Heart left ventricle (tissue), 16 donors: ENCODE data around the gene ALDH1L1. TPM values are rescaled to one million over a fixed set of nuclear protein-coding genes. Genes with fewer than 3 reads are reported as not detected.

ENCODE experiments used
- ATAC-seq, 4 donors: fragments of 200-7000 bp; cut with Tn5 transposase; one replicate each; pipeline ENCODE4 v1.9.1; 2020 to 2022; ENCODE audit warnings: moderate library complexity in 4 of 4, mild to moderate bottlenecking in 3 of 4, moderate number of reproducible peaks in 1 of 4
- DNase-seq, 5 donors: peaks; one replicate each; pipeline ENCODE4 v3.0.0-alpha.2; 2020
- H3K27ac ChIP-seq, 12 donors: fragments of 200-600 bp; sonication (generic) in 4 of 12; one replicate each; pipeline versions ENCODE4 v1.5.0 to v1.8.0; 2016 to 2022; ENCODE audit warnings: mild to moderate bottlenecking in 2 of 12
- H3K27me3 ChIP-seq, 9 donors: fragments of 200-600 bp; sonication (generic) in 2 of 9; one replicate each; pipeline versions ENCODE4 v1.5.1 to v1.8.0; 2016 to 2022; ENCODE audit warnings: mild to moderate bottlenecking in 3 of 9
- H3K36me3 ChIP-seq, 9 donors: fragments of 200-600 bp; sonication (generic) in 2 of 9; one replicate each; pipeline versions ENCODE4 v1.5.0 to v1.8.0; 2018 to 2022; ENCODE audit warnings: mild to moderate bottlenecking in 2 of 9
- H3K4me1 ChIP-seq, 12 donors: fragments of 200-600 bp; sonication (generic) in 4 of 12; one replicate each; pipeline versions ENCODE4 v1.5.0 to v1.8.0; 2016 to 2022; ENCODE audit warnings: mild to moderate bottlenecking in 3 of 12
- H3K4me3 ChIP-seq, 12 donors: fragments of 200-600 bp; sonication (generic) in 4 of 12; one replicate each; pipeline versions ENCODE4 v1.5.0 to v1.8.0; 2017 to 2022; ENCODE audit warnings: mild to moderate bottlenecking in 9 of 12, moderate library complexity in 4 of 12
- H3K9me3 ChIP-seq, 12 donors: fragments of 200-600 bp; sonication (generic) in 4 of 12; one replicate each; pipeline versions ENCODE4 v1.5.0 to v1.8.0; 2016 to 2022; ENCODE audit warnings: mild to moderate bottlenecking in 1 of 12
- CTCF ChIP-seq, 12 donors: fragments of 200-600 bp; sonication (generic) in 4 of 12; IDR thresholded peaks; one replicate each; pipeline versions ENCODE4 v1.5.0 to v1.8.0; 2018 to 2022; ENCODE audit warnings: antibody characterized with exemption in 12 of 12, mild to moderate bottlenecking in 5 of 12
- POLR2A ChIP-seq, 2 donors: fragments of 450-650 bp; IDR thresholded peaks; one replicate each; pipeline ENCODE4 v1.6.1; 2017; ENCODE audit warnings: antibody characterized with exemption in 2 of 2, mild to moderate bottlenecking in 2 of 2, moderate library complexity in 2 of 2
- WGBS, 4 donors: extraction: QIAGEN DNeasy Blood & Tissue Kit in 2 of 4; methylation state at CpG; one replicate each; pipeline versions ENCODE4 v1.1.5 to v1.1.7; 2013 to 2018; 5-methylcytosine and 5-hydroxymethylcytosine counted together
- intact Hi-C, 10 donors: fragments of 100-400 bp; cut with DNase I; formaldehyde crosslinking; loops; one replicate each; pipeline versions ENCODE4 v1.11.1 to v1.14.2; 2022
- polyA plus RNA-seq, 2 donors: library from polyadenylated mRNA; stranded (reverse); fragments of 200-250 nt; gene quantifications; one replicate each; pipeline ENCODE4 v1.2.3, GENCODE V29; 2013
- total RNA-seq, 9 donors: library from RNA; depleted of rRNA in 2 of 9; stranded (reverse); fragments of >200 nt in 2 of 9; fragmentation: NEBNext Ultra II Directional in 3 of 9; extraction: Animal tissue kit (Norgen Biotek cat#: 25700) in 3 of 9; gene quantifications; one replicate each; pipeline versions ENCODE4 v1.1.0 to v1.2.4, GENCODE V29; 2016 to 2023
- donor health status: ischemic (EF 13 %, LVEDD 7.1; RV severe dilation, severe dysfunction).
- donor health status: healthy with polysubstance abuse.
- donor health status: DM: no; HTN: yes; CAD: no.
- donor health status: DM: no; HTN: no; CAD: no.
- donor health status: ischemic (EF 25% LVEDD 6.9; RV normal size, moderate dysfunction).
- donor health status: ischemic (EF 25% LVEDD 5.7; RV mildly dilated, moderate dysfunction).
- donor health status: healthy.
- donor health status: DM: yes; HTN: yes; CAD: no.
- donor health status: ischemic (EF 35%, LVEDD 5.7; RV mildly dilated, moderate dysfunction).
- donor health status: nonischemic (EF 11% LVEDD 7.7; RV severe dilation, severe dysfunction).
- donor health status: DM: yes; HTN: yes; CAD: no.
- donor health status: PGD.
- donor health status: ischemic (EF 29% LVEDD 5.4; RV normal size, mild dysfunction).
- donor health status: nonischemic (EF 23%, LVEDD 6.1; RV moderate dilation, normal function).

The ALDH1L1 gene
- total and polyA plus RNA-seq, 11 donors, result 13.4 to 74.1 (median 29.0) TPM

GRCh38 chr3:126063358-126063965 lies 116.9 kb downstream of the ALDH1L1 start:
- H3K4me3 ChIP-seq, result no peak overlapping the region
- no peaks in the 10 kb centered on the region for H3K9me3 ChIP-seq
- ATAC-seq (no peak), DNase-seq (no peak)
- H3K4me1 ChIP-seq, result peaks cover 0 to 21% (median 1%) of the 10 kb centered on the region in 12 donors
- TF ChIP-seq POLR2A (IDR thresholded peaks at IDR 0.05) (no peak), CTCF (IDR thresholded peaks at IDR 0.05) (no peak)
- H3K36me3 ChIP-seq, result peaks cover 0 to 19% (median 9%) of the 10 kb centered on the region in 9 donors
- no peaks in the 10 kb centered on the region for H3K27me3 ChIP-seq
- WGBS, 4 donors, result 79 to 91% (median 85%) methylated on average over 6 to 8 of the region's 8 CpGs
- intact Hi-C loops, result no loop called here
- H3K27ac ChIP-seq, result no peak overlapping the region

DNA sequence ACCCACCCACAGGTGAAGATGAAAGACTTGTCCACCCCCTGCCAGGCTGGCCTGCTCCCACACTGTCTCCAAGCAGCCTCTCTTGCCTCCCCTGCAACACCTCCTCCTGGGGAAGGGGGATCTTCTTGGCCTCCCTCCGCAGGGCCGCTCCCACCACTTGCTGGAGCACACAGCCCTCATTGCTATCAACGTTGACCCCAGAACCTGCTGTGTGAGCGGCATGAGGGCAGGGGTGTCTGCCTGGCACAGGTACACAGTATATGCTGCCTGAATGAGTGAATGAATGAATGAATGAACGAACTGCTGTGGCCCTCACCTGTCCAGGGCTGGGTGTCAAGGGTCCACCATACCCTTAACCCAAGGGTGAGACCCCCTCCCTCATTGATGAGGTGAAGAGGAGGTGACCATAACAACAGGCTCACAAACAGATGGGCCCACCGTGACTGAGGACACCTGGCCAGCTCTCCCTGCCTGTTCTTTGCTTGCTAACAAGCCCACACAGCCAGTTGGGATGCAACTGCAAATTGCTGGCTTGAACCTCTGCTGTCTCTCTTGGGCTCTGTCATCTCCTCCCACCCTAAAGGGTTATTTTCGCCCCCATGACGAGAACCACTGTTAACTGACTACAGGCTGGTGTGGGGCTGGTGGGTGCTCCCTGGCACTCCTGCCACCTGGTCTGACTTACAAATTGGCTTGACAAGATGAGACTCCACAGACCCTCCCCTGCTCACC lies 118.9 kb downstream of the ALDH1L1 start:
- intact Hi-C loops, result no loop called here
- H3K4me1 ChIP-seq, result peaks cover 0 to 41% (median 10%) of the 10 kb centered on the region in 12 donors
- WGBS, 4 donors, result 78 to 95% (median 91%) methylated on average over 8 of the region's 8 CpGs
- peak overlapping the region in 1 of 12 donors; percentile 51 for H3K27ac ChIP-seq
- TF ChIP-seq POLR2A (IDR thresholded peaks at IDR 0.05), result no peak
- no peak for TF ChIP-seq CTCF (IDR thresholded peaks at IDR 0.05)
- DNase-seq (no peak), ATAC-seq (no peak)
- peaks cover 0 to 8% (median 0%) of the 10 kb centered on the region in 9 donors for H3K36me3 ChIP-seq
- H3K4me3 ChIP-seq, result no peak overlapping the region
- no peaks in the 10 kb centered on the region for H3K27me3 ChIP-seq
- H3K9me3 ChIP-seq, result no peaks in the 10 kb centered on the region

- H3K4me1 ChIP-seq, result peaks cover 0 to 47% (median 13%) of the 10 kb centered on the region in 12 donors
- 61 to 73% (median 67%) methylated on average over 7 of the region's 7 CpGs for WGBS, 4 donors
- H3K9me3 ChIP-seq, result no peaks in the 10 kb centered on the region
- H3K36me3 ChIP-seq, result peaks cover 0 to 4% (median 0%) of the 10 kb centered on the region in 9 donors
- DNase-seq, result no peak
- H3K27me3 ChIP-seq, result no peaks in the 10 kb centered on the region
- peak in 1 of 4 donors; percentile 23 for ATAC-seq
- TF ChIP-seq CTCF (IDR thresholded peaks at IDR 0.05) (no peak), POLR2A (IDR thresholded peaks at IDR 0.05) (no peak)
- intact Hi-C loops, result no loop called here
- H3K4me3 ChIP-seq, result no peak overlapping the region
- peak overlapping the region in 5 of 12 donors; percentile 15 to 54 (median 33) for H3K27ac ChIP-seq
These were observed 119.7 kb downstream of the ALDH1L1 start for GRCh38 chr3:126060613-126061145.

DNA sequence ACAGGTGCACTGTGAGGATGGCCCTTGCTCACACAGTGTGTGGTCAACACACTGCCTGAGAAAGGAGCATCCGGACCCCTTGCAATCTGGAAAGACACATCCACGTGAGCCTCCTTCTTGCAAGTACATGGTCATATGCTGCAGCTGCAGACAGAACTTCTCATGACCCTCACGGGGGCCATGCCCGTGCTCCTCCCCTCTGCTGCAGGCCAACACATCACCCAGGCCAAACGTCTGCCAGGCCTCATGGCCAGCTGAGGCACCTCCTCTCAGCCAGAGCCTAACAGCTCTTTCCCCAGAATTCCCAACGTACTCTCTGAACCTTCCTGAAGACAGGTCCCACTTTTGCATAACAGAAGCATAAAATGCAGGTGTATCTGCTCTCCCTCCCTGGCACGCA lies 121.7 kb downstream of the ALDH1L1 start:
- no peaks in the 10 kb centered on the region for H3K27me3 ChIP-seq
- H3K27ac ChIP-seq, result peak overlapping the region in 3 of 12 donors; percentile 1 to 80 (median 42)

More for the DNA sequence above, 121.7 kb downstream of the ALDH1L1 start:
- WGBS, 4 donors, result 50 to 76% (median 61%) methylated on average over 7 of the region's 7 CpGs
- Histone ChIP-seq H3K36me3 (peaks cover 0 to 4% (median 0%) of the 10 kb centered on the region in 9 donors), H3K4me3 (no peak overlapping the region), H3K9me3 (no peaks in the 10 kb centered on the region), H3K4me1 (peaks cover 0 to 47% (median 13%) of the 10 kb centered on the region in 12 donors)
- ATAC-seq (peak in 1 of 4 donors; percentile 33), DNase-seq (no peak)
- intact Hi-C loops, result no loop called here
- no peak for TF ChIP-seq CTCF (IDR thresholded peaks at IDR 0.05)
- no peak for TF ChIP-seq POLR2A (IDR thresholded peaks at IDR 0.05)
